H1 (cell line): ENCODE data around the gene ATG9B. TPM values are rescaled to one million over a fixed set of nuclear protein-coding genes. Genes with fewer than 3 reads are reported as not detected.
A peak's percentile ranks its signal among the peaks of the same experiment; 100 is the strongest.

ENCODE experiments used
- EGR1 ChIP-seq: IDR thresholded peaks from 2 replicates; pipeline ENCODE4 v1.6.1; 2011; ENCODE audit warnings: low read depth, low read length, borderline replicate concordance
- EZH2 ChIP-seq: fragments of 200-600 bp; sonication (generic); IDR thresholded peaks from 2 replicates; pipeline ENCODE4 v1.7.1; 2012; ENCODE audit warnings: low read depth, mild to moderate bottlenecking, moderate library complexity, low read length, inconsistent platforms; ENCODE audit not compliant: severe bottlenecking
- KDM4A ChIP-seq: IDR thresholded peaks from one replicate; pipeline ENCODE4 v1.7.1; 2012; ENCODE audit warnings: low read depth, mild to moderate bottlenecking, moderate library complexity, low read length, inconsistent platforms; ENCODE audit not compliant: severe bottlenecking
- MAFK ChIP-seq: IDR thresholded peaks from 2 replicates; pipeline ENCODE4 v1.6.1; 2012; ENCODE audit warnings: low read depth, mild to moderate bottlenecking, improper control_type of control experiment, low read length
- NRF1 ChIP-seq: IDR thresholded peaks from 2 replicates; pipeline ENCODE4 v1.6.1; 2011; ENCODE audit warnings: mild to moderate bottlenecking, low read depth, low read length, improper control_type of control experiment
- PHF8 ChIP-seq: fragments of 200-600 bp; sonication (generic); conservative IDR thresholded peaks from 2 replicates; pipeline ENCODE4 v1.7.1; 2012; ENCODE audit warnings: low read depth, mild to moderate bottlenecking, inconsistent platforms, low read length, moderate library complexity
- RNF2 ChIP-seq: fragments of 200-900, 300-1000 bp; sonication (generic); IDR thresholded peaks from 2 replicates; pipeline ENCODE4 v1.7.1; 2016; ENCODE audit warnings: borderline replicate concordance, low read depth, mild to moderate bottlenecking, antibody characterized with exemption, low read length; ENCODE audit not compliant: poor library complexity, severe bottlenecking; ENCODE audit errors: missing control alignments
- RXRA ChIP-seq: IDR thresholded peaks from 2 replicates; pipeline ENCODE4 v1.6.1; 2011; ENCODE audit warnings: low read depth, mild to moderate bottlenecking, low read length, moderate library complexity; ENCODE audit not compliant: insufficient read depth
- SAP30 ChIP-seq: fragments of 300-600 bp; sonication (generic); IDR thresholded peaks from 2 replicates; pipeline ENCODE4 v1.7.1; 2012; ENCODE audit warnings: low read length, moderate library complexity, mild to moderate bottlenecking, inconsistent platforms; ENCODE audit not compliant: insufficient read depth, insufficient replicate concordance
- SIX5 ChIP-seq: IDR thresholded peaks from 2 replicates; pipeline ENCODE4 v1.6.1; 2011; ENCODE audit warnings: mild to moderate bottlenecking, low read depth, low read length
- SP1 ChIP-seq: IDR thresholded peaks from 2 replicates; pipeline ENCODE4 v1.6.1; 2011; ENCODE audit warnings: low read depth, low read length
- SP4 ChIP-seq: IDR thresholded peaks from 2 replicates; pipeline ENCODE4 v1.6.1; 2012; ENCODE audit warnings: low read length, inconsistent platforms
- TAF7 ChIP-seq: optimal IDR thresholded peaks from 2 replicates; pipeline ENCODE3; 2011; ENCODE audit warnings: low read depth, mild to moderate bottlenecking, inconsistent platforms, low read length, moderate library complexity, borderline replicate concordance
- TCF12 ChIP-seq: IDR thresholded peaks from 2 replicates; pipeline ENCODE4 v1.6.1; 2011; ENCODE audit warnings: low read depth, mild to moderate bottlenecking, low read length
- polyA plus RNA-seq, 7 experiments: library from polyadenylated mRNA; depleted of rRNA in 3 of 7; stranded (reverse) in 5 of 7; unstranded in 2 of 7; fragments of >200 nt in 5 of 7; fragments of 200-250 nt in 2 of 7; gene quantifications; 1 replicate in 5 of 7; 2 replicates in 1 of 7; 4 replicates in 1 of 7; pipeline versions ENCODE4 v1.2.1 to v1.2.3, GENCODE V29; 2011 to 2013; ENCODE audit warnings: missing spikeins in 2 of 7, mixed read lengths in 2 of 7
- total RNA-seq: library from RNA; stranded (reverse); fragmentation: NEBNext Ultra II Directional; extraction: Animal tissue kit (Norgen Biotek cat#: 25700); gene quantifications from 2 replicates; pipeline ENCODE4 v1.2.1, GENCODE V29; 2021
- TF ChIP-seq, protein P1 (sequence below): IDR thresholded peaks from 2 replicates; pipeline ENCODE4 v1.6.1; 2011; ENCODE audit warnings: low read length, improper control_type of control experiment
- TF ChIP-seq, protein P2 (sequence below): IDR thresholded peaks from 2 replicates; pipeline ENCODE4 v1.6.1; 2012; ENCODE audit warnings: inconsistent platforms

The ATG9B gene
- total and polyA plus RNA-seq, 2 of the 8 experiments (the other 6 are each of a cell fraction or from before 2014, with no cell fraction given), result 1.4 to 2.3 TPM

DNA sequence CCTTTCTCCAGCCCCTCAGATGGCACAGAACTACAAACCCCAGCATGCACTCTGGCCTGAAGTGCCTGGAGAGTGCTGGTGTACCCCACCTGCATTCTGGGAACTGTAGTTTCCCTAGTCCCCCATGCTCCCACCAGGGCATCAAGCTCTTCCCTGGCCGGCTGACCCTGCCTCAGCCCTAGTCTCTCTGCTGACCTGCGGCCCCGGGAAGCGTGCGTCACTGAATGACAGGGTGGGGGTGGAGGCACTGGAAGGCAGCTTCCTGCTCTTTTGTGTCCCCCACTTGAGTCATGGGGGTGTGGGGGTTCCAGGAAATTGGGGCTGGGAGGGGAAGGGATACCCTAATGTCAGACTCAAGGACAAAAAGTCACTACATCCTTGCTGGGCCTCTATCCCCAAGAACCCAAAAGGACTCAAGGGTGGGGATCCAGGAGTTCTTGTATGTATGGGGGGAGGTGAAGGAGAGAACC is 31.4 kb downstream of the ATG9B start (continued):
- TF ChIP-seq TCF12 (no peak), EZH2 (no peak), SAP30 (no peak), SP1 (0 out of 2 replicates have a peak, but pooled peaks have one; percentile 18), TAF7 (no peak), SIX5 (peak; percentile 99), EGR1 (no peak), SP4 (no peak), MAFK (no peak), PHF8 (no peak), NRF1 (no peak), KDM4A (no peak), RXRA (no peak), RNF2 (no peak)
- TF ChIP-seq, protein P1, sequence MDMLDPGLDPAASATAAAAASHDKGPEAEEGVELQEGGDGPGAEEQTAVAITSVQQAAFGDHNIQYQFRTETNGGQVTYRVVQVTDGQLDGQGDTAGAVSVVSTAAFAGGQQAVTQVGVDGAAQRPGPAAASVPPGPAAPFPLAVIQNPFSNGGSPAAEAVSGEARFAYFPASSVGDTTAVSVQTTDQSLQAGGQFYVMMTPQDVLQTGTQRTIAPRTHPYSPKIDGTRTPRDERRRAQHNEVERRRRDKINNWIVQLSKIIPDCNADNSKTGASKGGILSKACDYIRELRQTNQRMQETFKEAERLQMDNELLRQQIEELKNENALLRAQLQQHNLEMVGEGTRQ, result no peak
- TF ChIP-seq, protein P2, sequence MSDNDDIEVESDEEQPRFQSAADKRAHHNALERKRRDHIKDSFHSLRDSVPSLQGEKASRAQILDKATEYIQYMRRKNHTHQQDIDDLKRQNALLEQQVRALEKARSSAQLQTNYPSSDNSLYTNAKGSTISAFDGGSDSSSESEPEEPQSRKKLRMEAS, result no peak
